K562 (cell line): ENCODE results near the gene LRCOL1. TPM values are rescaled to one million over a fixed set of nuclear protein-coding genes. Genes with fewer than 3 reads are reported as not detected.

ENCODE experiments used
- CC2D1A ChIP-seq: fragments of 450-650 bp; IDR thresholded peaks from 2 replicates; pipeline ENCODE4 v1.6.1; 2017; ENCODE audit warnings: mild to moderate bottlenecking
- GATA2 ChIP-seq: sonication (generic); formaldehyde crosslinking; IDR thresholded peaks from 2 replicates; pipeline ENCODE4 v1.4.0; 2020; ENCODE audit warnings: mild to moderate bottlenecking, missing genetic modification reagents
- NCOA2 ChIP-seq, 2 experiments: fragments of 450-650 bp; IDR thresholded peaks; 2 replicates each; pipeline ENCODE4 v1.6.1; 2018; ENCODE audit warnings: mild to moderate bottlenecking in 2 of 2, moderate library complexity in 1 of 2; ENCODE audit not compliant: partially characterized antibody in 2 of 2
- NFIX ChIP-seq: fragments of 250-450 bp; sonication (Bioruptor Pico); IDR thresholded peaks from 2 replicates; pipeline ENCODE4 v1.4.0; 2020; ENCODE audit warnings: low read depth, mild to moderate bottlenecking, moderate library complexity
- PHB2 ChIP-seq: fragments of 450-650 bp; IDR thresholded peaks from 2 replicates; pipeline ENCODE4 v1.6.1; 2017; ENCODE audit warnings: low read depth
- POLR2A ChIP-seq: fragments of 450-650 bp; conservative IDR thresholded peaks from 2 replicates; pipeline ENCODE4 v1.6.1; 2016
- polyA plus RNA-seq, 8 experiments: library from polyadenylated mRNA; depleted of rRNA in 4 of 8; stranded (reverse) in 5 of 8; unstranded in 3 of 8; fragments of >200 nt; fragmentation: Nextera tagmentation in 2 of 8; fragmentation: Illumina TruSeq in 1 of 8; extraction: Ambion mirVana in 2 of 8; extraction: Trizol in 1 of 8; gene quantifications; 2 replicates each; pipeline versions ENCODE4 v1.2.1 to v1.2.3, GENCODE V29; 2011 to 2014; ENCODE audit warnings: inconsistent platforms in 1 of 8, missing spikeins in 1 of 8
- total RNA-seq, 7 experiments: library from RNA; depleted of rRNA in 6 of 7; stranded (reverse); fragments of >200 nt in 6 of 7; fragmentation: Illumina TruSeq in 2 of 7; extraction: Trizol in 2 of 7; gene quantifications; 2 replicates each; pipeline versions ENCODE4 v1.2.1 to v1.2.3, GENCODE V29; 2011 to 2021; ENCODE audit warnings: low replicate concordance in 1 of 7
- TF ChIP-seq, protein P1 (sequence below): sonication (generic); formaldehyde crosslinking; IDR thresholded peaks from 2 replicates; pipeline ENCODE4 v1.9.0; 2022; ENCODE audit warnings: mild to moderate bottlenecking, missing genetic modification reagents
- TF ChIP-seq, protein P2 (sequence below), 3 experiments: fragments of 200-800 bp in 1 of 3; fragments of 250-450 bp in 1 of 3; fragments of 450-650 bp in 1 of 3; sonication (Bioruptor Pico) in 1 of 3; sonication (Bioruptor generic) in 1 of 3; formaldehyde crosslinking in 1 of 3; IDR thresholded peaks; 2 replicates each; pipeline versions ENCODE4 v1.6.1 to v1.8.0; 2016 to 2022; ENCODE audit warnings: mild to moderate bottlenecking in 2 of 3, missing genetic modification characterization in 2 of 3, missing compliant biosample characterization in 1 of 3, moderate library complexity in 1 of 3
- TF ChIP-seq, protein P3 (sequence below): fragments of 250-450 bp; sonication (Bioruptor Pico); IDR thresholded peaks from 2 replicates; pipeline ENCODE4 v1.5.0; 2021
- TF ChIP-seq, protein P4 (sequence below): fragments of 450-650 bp; IDR thresholded peaks from 2 replicates; pipeline ENCODE4 v1.6.1; 2016; ENCODE audit warnings: mild to moderate bottlenecking, moderate library complexity

The LRCOL1 gene
- total and polyA plus RNA-seq, 9 of the 15 experiments (the other 6 are each of a cell fraction or from before 2014, with no cell fraction given), result not detected

DNA sequence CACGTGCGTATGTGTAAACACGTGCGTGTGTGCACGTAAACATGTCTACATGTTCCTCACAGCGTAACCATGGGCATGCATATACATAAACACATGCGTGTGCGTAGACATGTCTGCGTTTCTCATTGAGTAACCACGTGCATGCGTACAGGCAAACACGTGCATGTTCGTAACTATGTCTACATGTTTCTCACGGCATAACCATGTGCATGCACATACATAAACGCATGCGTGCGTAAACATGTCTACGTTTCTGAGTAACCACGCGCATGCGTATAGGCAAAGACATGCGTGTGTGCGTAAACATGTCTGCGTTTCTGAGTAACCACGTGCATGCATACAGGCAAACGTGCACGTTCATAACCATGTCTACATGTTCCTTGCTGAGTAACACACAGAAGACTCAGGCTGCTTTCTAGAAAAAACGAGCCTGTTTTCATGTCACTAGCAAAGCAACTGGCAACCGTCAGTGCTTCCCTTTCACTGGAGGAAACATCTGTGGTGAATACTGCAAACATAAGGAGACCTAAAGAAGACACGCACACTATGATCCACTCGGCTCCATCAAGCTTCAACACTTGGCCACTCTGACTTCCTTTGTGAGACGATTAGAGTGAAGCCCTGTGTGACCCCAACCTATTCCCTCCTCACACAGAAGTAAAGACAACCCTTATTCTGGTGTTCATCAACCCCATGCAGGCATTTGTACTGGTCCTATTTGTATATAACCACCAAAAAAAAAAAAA lies 47.9 kb upstream of the LRCOL1 start (continued):
- TF ChIP-seq PHB2 (no peak), GATA2 (CRISPR knock-in tag) (no peak), POLR2A (peak; percentile 21; the same call in 1 of the 2 replicates), NCOA2 (IDR thresholded peaks at IDR 0.05; ENCODE audit: partially characterized antibody in 2 of 2) (no peak), CC2D1A (no peak), NFIX (CRISPR knock-in tag) (0 out of 2 replicates have a peak, but pooled peaks have one; percentile 8)
- TF ChIP-seq, protein P1, sequence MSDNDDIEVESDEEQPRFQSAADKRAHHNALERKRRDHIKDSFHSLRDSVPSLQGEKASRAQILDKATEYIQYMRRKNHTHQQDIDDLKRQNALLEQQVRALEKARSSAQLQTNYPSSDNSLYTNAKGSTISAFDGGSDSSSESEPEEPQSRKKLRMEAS (CRISPR knock-in tag), result peak; percentile 19; the same call in 1 of the 2 replicates
- TF ChIP-seq, protein P2, sequence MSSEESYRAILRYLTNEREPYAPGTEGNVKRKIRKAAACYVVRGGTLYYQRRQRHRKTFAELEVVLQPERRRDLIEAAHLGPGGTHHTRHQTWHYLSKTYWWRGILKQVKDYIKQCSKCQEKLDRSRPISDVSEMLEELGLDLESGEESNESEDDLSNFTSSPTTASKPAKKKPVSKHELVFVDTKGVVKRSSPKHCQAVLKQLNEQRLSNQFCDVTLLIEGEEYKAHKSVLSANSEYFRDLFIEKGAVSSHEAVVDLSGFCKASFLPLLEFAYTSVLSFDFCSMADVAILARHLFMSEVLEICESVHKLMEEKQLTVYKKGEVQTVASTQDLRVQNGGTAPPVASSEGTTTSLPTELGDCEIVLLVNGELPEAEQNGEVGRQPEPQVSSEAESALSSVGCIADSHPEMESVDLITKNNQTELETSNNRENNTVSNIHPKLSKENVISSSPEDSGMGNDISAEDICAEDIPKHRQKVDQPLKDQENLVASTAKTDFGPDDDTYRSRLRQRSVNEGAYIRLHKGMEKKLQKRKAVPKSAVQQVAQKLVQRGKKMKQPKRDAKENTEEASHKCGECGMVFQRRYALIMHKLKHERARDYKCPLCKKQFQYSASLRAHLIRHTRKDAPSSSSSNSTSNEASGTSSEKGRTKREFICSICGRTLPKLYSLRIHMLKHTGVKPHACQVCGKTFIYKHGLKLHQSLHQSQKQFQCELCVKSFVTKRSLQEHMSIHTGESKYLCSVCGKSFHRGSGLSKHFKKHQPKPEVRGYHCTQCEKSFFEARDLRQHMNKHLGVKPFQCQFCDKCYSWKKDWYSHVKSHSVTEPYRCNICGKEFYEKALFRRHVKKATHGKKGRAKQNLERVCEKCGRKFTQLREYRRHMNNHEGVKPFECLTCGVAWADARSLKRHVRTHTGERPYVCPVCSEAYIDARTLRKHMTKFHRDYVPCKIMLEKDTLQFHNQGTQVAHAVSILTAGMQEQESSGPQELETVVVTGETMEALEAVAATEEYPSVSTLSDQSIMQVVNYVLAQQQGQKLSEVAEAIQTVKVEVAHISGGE (CRISPR knock-in tag; IDR thresholded peaks at IDR 0.05), result peak in 1 of 3 experiments; percentile 66; a peak in 2 of 6 replicates
- TF ChIP-seq, protein P3, sequence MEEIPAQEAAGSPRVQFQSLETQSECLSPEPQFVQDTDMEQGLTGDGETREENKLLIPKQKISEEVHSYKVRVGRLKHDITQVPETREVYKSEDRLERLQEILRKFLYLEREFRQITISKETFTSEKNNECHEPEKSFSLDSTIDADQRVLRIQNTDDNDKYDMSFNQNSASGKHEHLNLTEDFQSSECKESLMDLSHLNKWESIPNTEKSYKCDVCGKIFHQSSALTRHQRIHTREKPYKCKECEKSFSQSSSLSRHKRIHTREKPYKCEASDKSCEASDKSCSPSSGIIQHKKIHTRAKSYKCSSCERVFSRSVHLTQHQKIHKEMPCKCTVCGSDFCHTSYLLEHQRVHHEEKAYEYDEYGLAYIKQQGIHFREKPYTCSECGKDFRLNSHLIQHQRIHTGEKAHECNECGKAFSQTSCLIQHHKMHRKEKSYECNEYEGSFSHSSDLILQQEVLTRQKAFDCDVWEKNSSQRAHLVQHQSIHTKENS (CRISPR knock-in tag), result no peak
- TF ChIP-seq, protein P4, sequence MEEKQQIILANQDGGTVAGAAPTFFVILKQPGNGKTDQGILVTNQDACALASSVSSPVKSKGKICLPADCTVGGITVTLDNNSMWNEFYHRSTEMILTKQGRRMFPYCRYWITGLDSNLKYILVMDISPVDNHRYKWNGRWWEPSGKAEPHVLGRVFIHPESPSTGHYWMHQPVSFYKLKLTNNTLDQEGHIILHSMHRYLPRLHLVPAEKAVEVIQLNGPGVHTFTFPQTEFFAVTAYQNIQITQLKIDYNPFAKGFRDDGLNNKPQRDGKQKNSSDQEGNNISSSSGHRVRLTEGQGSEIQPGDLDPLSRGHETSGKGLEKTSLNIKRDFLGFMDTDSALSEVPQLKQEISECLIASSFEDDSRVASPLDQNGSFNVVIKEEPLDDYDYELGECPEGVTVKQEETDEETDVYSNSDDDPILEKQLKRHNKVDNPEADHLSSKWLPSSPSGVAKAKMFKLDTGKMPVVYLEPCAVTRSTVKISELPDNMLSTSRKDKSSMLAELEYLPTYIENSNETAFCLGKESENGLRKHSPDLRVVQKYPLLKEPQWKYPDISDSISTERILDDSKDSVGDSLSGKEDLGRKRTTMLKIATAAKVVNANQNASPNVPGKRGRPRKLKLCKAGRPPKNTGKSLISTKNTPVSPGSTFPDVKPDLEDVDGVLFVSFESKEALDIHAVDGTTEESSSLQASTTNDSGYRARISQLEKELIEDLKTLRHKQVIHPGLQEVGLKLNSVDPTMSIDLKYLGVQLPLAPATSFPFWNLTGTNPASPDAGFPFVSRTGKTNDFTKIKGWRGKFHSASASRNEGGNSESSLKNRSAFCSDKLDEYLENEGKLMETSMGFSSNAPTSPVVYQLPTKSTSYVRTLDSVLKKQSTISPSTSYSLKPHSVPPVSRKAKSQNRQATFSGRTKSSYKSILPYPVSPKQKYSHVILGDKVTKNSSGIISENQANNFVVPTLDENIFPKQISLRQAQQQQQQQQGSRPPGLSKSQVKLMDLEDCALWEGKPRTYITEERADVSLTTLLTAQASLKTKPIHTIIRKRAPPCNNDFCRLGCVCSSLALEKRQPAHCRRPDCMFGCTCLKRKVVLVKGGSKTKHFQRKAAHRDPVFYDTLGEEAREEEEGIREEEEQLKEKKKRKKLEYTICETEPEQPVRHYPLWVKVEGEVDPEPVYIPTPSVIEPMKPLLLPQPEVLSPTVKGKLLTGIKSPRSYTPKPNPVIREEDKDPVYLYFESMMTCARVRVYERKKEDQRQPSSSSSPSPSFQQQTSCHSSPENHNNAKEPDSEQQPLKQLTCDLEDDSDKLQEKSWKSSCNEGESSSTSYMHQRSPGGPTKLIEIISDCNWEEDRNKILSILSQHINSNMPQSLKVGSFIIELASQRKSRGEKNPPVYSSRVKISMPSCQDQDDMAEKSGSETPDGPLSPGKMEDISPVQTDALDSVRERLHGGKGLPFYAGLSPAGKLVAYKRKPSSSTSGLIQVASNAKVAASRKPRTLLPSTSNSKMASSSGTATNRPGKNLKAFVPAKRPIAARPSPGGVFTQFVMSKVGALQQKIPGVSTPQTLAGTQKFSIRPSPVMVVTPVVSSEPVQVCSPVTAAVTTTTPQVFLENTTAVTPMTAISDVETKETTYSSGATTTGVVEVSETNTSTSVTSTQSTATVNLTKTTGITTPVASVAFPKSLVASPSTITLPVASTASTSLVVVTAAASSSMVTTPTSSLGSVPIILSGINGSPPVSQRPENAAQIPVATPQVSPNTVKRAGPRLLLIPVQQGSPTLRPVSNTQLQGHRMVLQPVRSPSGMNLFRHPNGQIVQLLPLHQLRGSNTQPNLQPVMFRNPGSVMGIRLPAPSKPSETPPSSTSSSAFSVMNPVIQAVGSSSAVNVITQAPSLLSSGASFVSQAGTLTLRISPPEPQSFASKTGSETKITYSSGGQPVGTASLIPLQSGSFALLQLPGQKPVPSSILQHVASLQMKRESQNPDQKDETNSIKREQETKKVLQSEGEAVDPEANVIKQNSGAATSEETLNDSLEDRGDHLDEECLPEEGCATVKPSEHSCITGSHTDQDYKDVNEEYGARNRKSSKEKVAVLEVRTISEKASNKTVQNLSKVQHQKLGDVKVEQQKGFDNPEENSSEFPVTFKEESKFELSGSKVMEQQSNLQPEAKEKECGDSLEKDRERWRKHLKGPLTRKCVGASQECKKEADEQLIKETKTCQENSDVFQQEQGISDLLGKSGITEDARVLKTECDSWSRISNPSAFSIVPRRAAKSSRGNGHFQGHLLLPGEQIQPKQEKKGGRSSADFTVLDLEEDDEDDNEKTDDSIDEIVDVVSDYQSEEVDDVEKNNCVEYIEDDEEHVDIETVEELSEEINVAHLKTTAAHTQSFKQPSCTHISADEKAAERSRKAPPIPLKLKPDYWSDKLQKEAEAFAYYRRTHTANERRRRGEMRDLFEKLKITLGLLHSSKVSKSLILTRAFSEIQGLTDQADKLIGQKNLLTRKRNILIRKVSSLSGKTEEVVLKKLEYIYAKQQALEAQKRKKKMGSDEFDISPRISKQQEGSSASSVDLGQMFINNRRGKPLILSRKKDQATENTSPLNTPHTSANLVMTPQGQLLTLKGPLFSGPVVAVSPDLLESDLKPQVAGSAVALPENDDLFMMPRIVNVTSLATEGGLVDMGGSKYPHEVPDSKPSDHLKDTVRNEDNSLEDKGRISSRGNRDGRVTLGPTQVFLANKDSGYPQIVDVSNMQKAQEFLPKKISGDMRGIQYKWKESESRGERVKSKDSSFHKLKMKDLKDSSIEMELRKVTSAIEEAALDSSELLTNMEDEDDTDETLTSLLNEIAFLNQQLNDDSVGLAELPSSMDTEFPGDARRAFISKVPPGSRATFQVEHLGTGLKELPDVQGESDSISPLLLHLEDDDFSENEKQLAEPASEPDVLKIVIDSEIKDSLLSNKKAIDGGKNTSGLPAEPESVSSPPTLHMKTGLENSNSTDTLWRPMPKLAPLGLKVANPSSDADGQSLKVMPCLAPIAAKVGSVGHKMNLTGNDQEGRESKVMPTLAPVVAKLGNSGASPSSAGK, result no peak
